Natural killer cell treated with Interleukin-12 subunit alpha and Interleukin-12 subunit beta and Interleukin-15 and Interleukin-18, amount 100 ng/mL, for 72 hours (primary cell): ENCODE data around the gene ADIPOR1. TPM values are rescaled to one million over a fixed set of nuclear protein-coding genes. Genes with fewer than 3 reads are reported as not detected.
A peak's percentile ranks its signal among the peaks of the same experiment; 100 is the strongest.

Source experiments
- ATAC-seq, 2 donors: fragments of 150-1000 bp; cut with Tn5 transposase in 1 of 2; sonication (Bioruptor Pico), chemical (Tn5 transposase) in 1 of 2; 2 replicates each; pipeline ENCODE4 v1.10.0; 2021
- DNase-seq: peaks from one replicate; pipeline ENCODE4 v3.0.0; 2022; ENCODE audit warnings: low spot score
- H3K27ac Mint-ChIP-seq, 2 donors: 1 replicate in 1 of 2; 2 replicates in 1 of 2; pipeline ENCODE4 v1.8.0; 2022; ENCODE audit warnings: mixed read lengths in 2 of 2, mild to moderate bottlenecking in 1 of 2, moderate library complexity in 1 of 2
- H3K27me3 Mint-ChIP-seq, 2 donors: 1 replicate in 1 of 2; 2 replicates in 1 of 2; pipeline ENCODE4 v1.8.0; 2022; ENCODE audit warnings: mixed read lengths in 2 of 2
- H3K36me3 Mint-ChIP-seq: one replicate; pipeline ENCODE4 v1.8.0; 2022; ENCODE audit warnings: mixed read lengths
- H3K4me1 Mint-ChIP-seq, 2 donors: 1 replicate in 1 of 2; 2 replicates in 1 of 2; pipeline ENCODE4 v1.8.0; 2022; ENCODE audit warnings: low read depth in 2 of 2, mixed read lengths in 2 of 2, mild to moderate bottlenecking in 1 of 2
- H3K4me3 Mint-ChIP-seq: one replicate; pipeline ENCODE4 v1.8.0; 2022; ENCODE audit warnings: mixed read lengths
- H3K9me3 Mint-ChIP-seq: 2 replicates; pipeline ENCODE4 v1.8.0; 2022; ENCODE audit warnings: mixed read lengths
- total RNA-seq, 2 donors: library from RNA; stranded (reverse); gene quantifications; one replicate each; pipeline ENCODE4 v1.2.3, GENCODE V29; 2022

The ADIPOR1 gene
- total RNA-seq, 2 donors from 2014 or later, result 83.3 to 92.5 TPM

- Mint-ChIP-seq H3K9me3 (no peaks in the 10 kb centered on the region), H3K27me3 (no peaks in the 10 kb centered on the region), H3K27ac (no peak overlapping the region), H3K4me1 (peaks cover 17 to 25% of the 10 kb centered on the region in 2 donors), H3K36me3 (no peaks in the 10 kb centered on the region), H3K4me3 (peak overlapping the region; percentile 36)
- ATAC-seq, result no peak
- DNase-seq, result no peak
These were observed 6.8 kb upstream of the ADIPOR1 start for GRCh38 chr1:202964791-202965410.

GRCh38 chr1:202961220-202961880 lies 3.2 kb upstream of the ADIPOR1 start:
- Mint-ChIP-seq H3K27ac (no peak overlapping the region), H3K4me1 (peaks cover 20 to 26% of the 10 kb centered on the region in 2 donors)
- ATAC-seq, result no peak

GRCh38 chr1:202959276-202959620 lies 1.1 kb upstream of the ADIPOR1 start:
- Mint-ChIP-seq H3K4me1 (peaks cover 20 to 25% of the 10 kb centered on the region in 2 donors), H3K36me3 (no peaks in the 10 kb centered on the region), H3K27me3 (no peaks in the 10 kb centered on the region), H3K4me3 (peak overlapping the region; percentile 85), H3K9me3 (no peaks in the 10 kb centered on the region), H3K27ac (peak overlapping the region in 1 of 2 donors; percentile 84)
- DNase-seq (no peak), ATAC-seq (no peak)

More at GRCh38 chr1:202961220-202961880, 3.2 kb upstream of the ADIPOR1 start:
- no peaks in the 10 kb centered on the region for H3K9me3 Mint-ChIP-seq
- no peak overlapping the region for H3K4me3 Mint-ChIP-seq
- H3K36me3 Mint-ChIP-seq, result no peaks in the 10 kb centered on the region
- DNase-seq, result no peak
- no peaks in the 10 kb centered on the region for H3K27me3 Mint-ChIP-seq

- Mint-ChIP-seq H3K36me3 (no peaks in the 10 kb centered on the region), H3K4me3 (peak overlapping the region; percentile 85), H3K9me3 (no peaks in the 10 kb centered on the region), H3K4me1 (peaks cover 24 to 30% of the 10 kb centered on the region in 2 donors), H3K27ac (peak overlapping the region; percentile 61 to 84), H3K27me3 (no peaks in the 10 kb centered on the region)
- no peak for DNase-seq
- ATAC-seq, result no peak
These were observed 598 bp upstream of the ADIPOR1 start for GRCh38 chr1:202958544-202959275.

- Mint-ChIP-seq H3K9me3 (no peaks in the 10 kb centered on the region), H3K36me3 (no peaks in the 10 kb centered on the region), H3K4me1 (peaks cover 33 to 39% of the 10 kb centered on the region in 2 donors), H3K27me3 (no peaks in the 10 kb centered on the region), H3K4me3 (peak overlapping the region; percentile 85), H3K27ac (peak overlapping the region; percentile 34 to 83)
- ATAC-seq (no peak), DNase-seq (no peak)
These were observed 1.1 kb downstream of the ADIPOR1 start for GRCh38 chr1:202956969-202957368.

- Mint-ChIP-seq H3K4me3 (no peak overlapping the region), H3K9me3 (no peaks in the 10 kb centered on the region), H3K36me3 (peaks cover 6% of the 10 kb centered on the region), H3K27ac (peak overlapping the region in 1 of 2 donors; percentile 5), H3K4me1 (peaks cover 39 to 40% of the 10 kb centered on the region in 2 donors), H3K27me3 (no peaks in the 10 kb centered on the region)
- no peak for DNase-seq
- ATAC-seq, result no peak
These were observed 3.9 kb downstream of the ADIPOR1 start for GRCh38 chr1:202954057-202954745.

- Mint-ChIP-seq H3K4me1 (peaks cover 33 to 35% of the 10 kb centered on the region in 2 donors), H3K9me3 (no peaks in the 10 kb centered on the region), H3K27me3 (no peaks in the 10 kb centered on the region), H3K4me3 (no peak overlapping the region), H3K27ac (peak overlapping the region in 1 of 2 donors; percentile 26), H3K36me3 (peaks cover 9% of the 10 kb centered on the region)
- ATAC-seq (no peak), DNase-seq (no peak)
These were observed 4.7 kb downstream of the ADIPOR1 start for GRCh38 chr1:202953392-202953791.

GRCh38 chr1:202952818-202953217 lies 5.3 kb downstream of the ADIPOR1 start:
- Mint-ChIP-seq H3K27ac (peak overlapping the region; percentile 26 to 34), H3K36me3 (peaks cover 14% of the 10 kb centered on the region), H3K4me1 (peaks cover 32 to 34% of the 10 kb centered on the region in 2 donors), H3K27me3 (no peaks in the 10 kb centered on the region), H3K4me3 (no peak overlapping the region), H3K9me3 (no peaks in the 10 kb centered on the region)
- peak; percentile 47 to 48 for ATAC-seq
- DNase-seq, result no peak

- peak overlapping the region in 1 of 2 donors; percentile 26 for H3K27ac Mint-ChIP-seq
- no peaks in the 10 kb centered on the region for H3K27me3 Mint-ChIP-seq
- no peak for DNase-seq
- no peak for ATAC-seq
- no peak overlapping the region for H3K4me3 Mint-ChIP-seq
- peaks cover 28 to 30% of the 10 kb centered on the region in 2 donors for H3K4me1 Mint-ChIP-seq
- H3K9me3 Mint-ChIP-seq, result no peaks in the 10 kb centered on the region
- H3K36me3 Mint-ChIP-seq, result peaks cover 14% of the 10 kb centered on the region
These were observed 6.0 kb downstream of the ADIPOR1 start for GRCh38 chr1:202952099-202952498.

GRCh38 chr1:202951437-202951836 lies 6.7 kb downstream of the ADIPOR1 start:
- Mint-ChIP-seq H3K36me3 (peaks cover 14% of the 10 kb centered on the region), H3K9me3 (no peaks in the 10 kb centered on the region), H3K27me3 (no peaks in the 10 kb centered on the region)

GRCh38 chr1:202945483-202945882 lies 12.6 kb downstream of the ADIPOR1 start:
- Mint-ChIP-seq H3K4me3 (no peak overlapping the region), H3K9me3 (no peaks in the 10 kb centered on the region), H3K27ac (no peak overlapping the region), H3K4me1 (no peaks in the 10 kb centered on the region), H3K27me3 (no peaks in the 10 kb centered on the region), H3K36me3 (peaks cover 45% of the 10 kb centered on the region)
- no peak for ATAC-seq
- no peak for DNase-seq

More at GRCh38 chr1:202951437-202951836, 6.7 kb downstream of the ADIPOR1 start:
- Mint-ChIP-seq H3K4me3 (no peak overlapping the region), H3K4me1 (peaks cover 22 to 25% of the 10 kb centered on the region in 2 donors), H3K27ac (no peak overlapping the region)
- DNase-seq (no peak), ATAC-seq (no peak)

GRCh38 chr1:202944438-202944921 lies 13.6 kb downstream of the ADIPOR1 start:
- no peaks in the 10 kb centered on the region for H3K27me3 Mint-ChIP-seq
- H3K4me1 Mint-ChIP-seq, result no peaks in the 10 kb centered on the region
- DNase-seq (no peak), ATAC-seq (no peak)
- peaks cover 40% of the 10 kb centered on the region for H3K36me3 Mint-ChIP-seq
- no peaks in the 10 kb centered on the region for H3K9me3 Mint-ChIP-seq
- no peak overlapping the region for H3K27ac Mint-ChIP-seq
- H3K4me3 Mint-ChIP-seq, result no peak overlapping the region

GRCh38 chr1:202942426-202942825 lies 15.7 kb downstream of the ADIPOR1 start:
- H3K4me1 Mint-ChIP-seq, result no peaks in the 10 kb centered on the region
- no peak overlapping the region for H3K27ac Mint-ChIP-seq
- no peaks in the 10 kb centered on the region for H3K27me3 Mint-ChIP-seq
- no peaks in the 10 kb centered on the region for H3K9me3 Mint-ChIP-seq
- H3K36me3 Mint-ChIP-seq, result peaks cover 32% of the 10 kb centered on the region
- H3K4me3 Mint-ChIP-seq, result no peak overlapping the region
- ATAC-seq, result no peak
- no peak for DNase-seq
